Superior temporal gyrus (tissue), 1 donor: Measurements from ENCODE around the gene DSCAM.
"Not testable (repeated sequence)": the region's sequence is repeated elsewhere in the genome, so short reads cannot be mapped to it uniquely, and the experiment has no call there.

Experiments used
- DNase-seq: peaks from one replicate; pipeline ENCODE4 v3.0.0-alpha.2; 2016; ENCODE audit errors: extremely low spot score

Gene DSCAM

DNA sequence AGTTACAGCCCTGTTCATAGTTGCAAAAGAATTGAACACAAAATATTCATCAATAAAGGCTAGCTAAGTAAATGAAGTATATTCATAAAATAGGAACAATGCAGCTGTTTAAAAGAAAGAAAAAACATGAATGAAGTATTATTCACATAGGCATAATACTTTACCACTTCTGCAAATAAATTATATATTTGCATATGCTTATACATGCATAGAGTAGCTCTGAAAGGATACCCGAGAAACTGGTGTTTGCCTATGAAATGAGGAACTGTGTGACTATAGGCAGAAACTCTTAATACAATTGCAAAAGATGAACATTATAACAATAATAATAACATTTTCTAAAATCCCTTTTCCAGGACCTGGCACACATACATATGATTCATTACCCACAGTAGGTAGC lies 385.9 kb downstream of the DSCAM start:
- no peak for DNase-seq

DNA sequence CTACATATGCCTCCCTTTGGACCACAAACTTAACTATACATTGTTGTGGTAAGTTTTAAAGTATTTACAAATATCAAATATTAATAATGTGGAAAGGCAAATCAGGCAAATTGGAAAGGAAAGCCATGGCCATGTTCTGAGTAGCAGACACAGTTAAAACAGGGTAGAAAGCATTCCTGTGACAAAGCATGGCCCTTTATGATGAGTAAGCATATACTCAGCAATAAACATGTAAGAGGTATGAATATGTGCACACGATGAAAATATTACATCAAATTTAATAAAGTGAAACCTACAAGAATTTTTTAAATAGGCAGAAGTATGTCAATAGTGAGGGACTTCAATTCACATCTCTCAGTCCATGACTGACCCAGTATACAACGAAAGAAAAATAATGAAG lies 389.2 kb downstream of the DSCAM start:
- DNase-seq = no peak

GRCh38 chr21:40454057-40454456 lies 392.9 kb downstream of the DSCAM start:
- no peak for DNase-seq

- DNase-seq = no peak
Measured at GRCh38 chr21:40453183-40453582, 393.8 kb downstream of the DSCAM start.

GRCh38 chr21:40452548-40452947 lies 394.4 kb downstream of the DSCAM start:
- DNase-seq = no peak

DNA sequence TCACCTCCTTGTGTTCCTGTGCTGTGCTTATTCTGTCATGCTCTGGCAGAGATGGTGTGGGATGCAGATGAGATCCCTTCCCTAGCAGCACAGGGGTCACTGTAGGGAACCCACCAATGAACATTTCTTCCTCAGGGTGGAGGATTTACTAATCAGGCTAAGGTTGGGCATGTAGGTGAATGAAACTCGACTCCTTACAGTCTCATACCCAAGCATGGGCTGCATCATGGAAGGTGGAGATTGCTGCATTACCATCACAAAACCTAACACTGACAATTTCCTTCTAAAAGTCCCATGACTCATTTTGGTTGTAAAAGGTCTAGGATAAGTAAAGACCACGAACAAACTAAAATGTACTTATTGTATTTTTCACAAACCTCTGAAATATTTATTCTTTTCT lies 399.9 kb downstream of the DSCAM start:
- no peak for DNase-seq

- no peak for DNase-seq
Measured at GRCh38 chr21:40445349-40445921, 401.5 kb downstream of the DSCAM start.

- DNase-seq = not testable (repeated sequence)
Measured at GRCh38 chr21:40439581-40439980, 407.4 kb downstream of the DSCAM start.

- DNase-seq = no peak
Measured at GRCh38 chr21:40438616-40439015, 408.3 kb downstream of the DSCAM start.

DNA sequence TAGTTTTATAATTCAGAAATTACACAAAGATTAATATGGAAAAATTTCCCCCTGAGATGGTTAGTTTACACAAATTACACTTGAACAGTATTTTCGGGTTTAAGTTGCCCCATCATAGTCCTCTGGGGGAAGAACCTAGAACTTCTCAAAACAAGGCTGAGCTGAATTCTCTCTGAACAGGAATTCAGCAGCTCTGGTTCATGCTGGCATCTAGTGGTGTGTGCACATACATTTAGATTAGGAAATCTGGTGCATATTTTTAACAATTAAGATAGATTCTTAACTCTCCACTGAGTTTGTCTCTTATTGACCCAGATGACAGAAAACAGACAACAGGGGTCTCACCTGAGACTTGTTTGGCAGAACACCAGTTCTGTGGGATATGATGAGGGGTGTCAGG lies 410.7 kb downstream of the DSCAM start:
- no peak for DNase-seq

GRCh38 chr21:40433538-40433937 lies 413.4 kb downstream of the DSCAM start:
- DNase-seq = no peak

GRCh38 chr21:40425981-40426380 lies 421.0 kb downstream of the DSCAM start:
- DNase-seq = no peak

- no peak for DNase-seq
Measured at GRCh38 chr21:40422896-40423635, 423.9 kb downstream of the DSCAM start.

DNA sequence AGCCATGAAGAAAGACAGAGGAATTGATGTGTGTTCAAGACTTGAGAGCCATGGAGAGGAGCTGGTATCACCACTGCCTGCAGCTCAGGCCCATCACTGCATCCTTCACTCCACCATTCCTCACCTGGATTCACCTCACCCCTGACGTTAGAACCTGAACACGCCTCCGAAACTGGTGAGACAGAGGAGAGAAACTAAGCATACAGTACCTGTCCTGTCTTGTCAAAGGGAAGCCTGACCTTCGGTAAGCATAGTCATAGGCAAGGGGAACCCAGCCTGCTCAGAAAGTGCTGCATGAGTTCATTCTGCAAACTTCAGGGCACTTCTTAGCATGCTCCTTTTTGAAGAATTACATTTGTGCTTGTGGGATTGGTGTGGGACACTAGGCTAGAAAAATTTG lies 425.8 kb downstream of the DSCAM start:
- no peak for DNase-seq

DNA sequence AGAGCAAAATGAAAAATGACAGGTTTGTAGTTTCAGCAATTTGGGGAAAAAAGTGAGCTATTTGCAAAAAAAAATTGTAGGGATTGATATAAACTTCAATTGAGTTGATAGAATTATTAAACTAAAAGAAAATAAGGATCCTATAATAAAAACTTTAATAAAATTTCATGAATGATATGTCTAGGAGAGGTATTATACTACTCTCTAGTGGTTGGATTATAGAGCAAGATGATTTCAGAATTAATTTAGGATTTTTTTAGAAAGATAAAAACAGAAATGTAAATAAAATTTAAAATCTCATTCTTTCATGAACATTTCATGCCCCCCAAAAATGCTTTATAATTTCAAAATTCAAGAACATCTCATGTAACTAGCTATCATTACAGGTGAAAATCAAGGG lies 430.4 kb downstream of the DSCAM start:
- DNase-seq = no peak

DNA sequence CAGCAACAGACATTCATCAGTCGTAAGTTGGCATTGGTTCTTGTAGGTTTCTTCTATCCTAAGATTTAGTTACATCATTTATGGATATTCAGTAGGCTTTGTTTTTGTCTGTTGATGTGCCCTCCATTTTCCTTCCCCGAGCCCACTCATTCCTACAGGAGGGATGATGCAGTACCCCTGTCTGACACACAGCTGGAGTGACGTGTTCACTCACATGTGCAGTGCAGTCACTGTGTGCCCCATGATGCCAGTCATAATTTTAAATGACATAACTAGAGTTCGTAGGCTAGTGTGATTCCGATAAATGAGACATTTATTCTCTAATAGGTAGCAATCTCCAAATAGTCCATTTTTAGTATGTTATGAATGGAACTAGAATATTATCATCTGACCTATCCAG lies 438.4 kb downstream of the DSCAM start:
- DNase-seq = no peak

GRCh38 chr21:40404396-40404800 lies 442.6 kb downstream of the DSCAM start:
- DNase-seq = peak; percentile 62

- DNase-seq = no peak
Measured at GRCh38 chr21:40402884-40403582, 443.9 kb downstream of the DSCAM start.

- DNase-seq = no peak
Measured at GRCh38 chr21:40395732-40396131, 451.2 kb downstream of the DSCAM start.

- no peak for DNase-seq
Measured at GRCh38 chr21:40393066-40393465, 453.9 kb downstream of the DSCAM start.

DNA sequence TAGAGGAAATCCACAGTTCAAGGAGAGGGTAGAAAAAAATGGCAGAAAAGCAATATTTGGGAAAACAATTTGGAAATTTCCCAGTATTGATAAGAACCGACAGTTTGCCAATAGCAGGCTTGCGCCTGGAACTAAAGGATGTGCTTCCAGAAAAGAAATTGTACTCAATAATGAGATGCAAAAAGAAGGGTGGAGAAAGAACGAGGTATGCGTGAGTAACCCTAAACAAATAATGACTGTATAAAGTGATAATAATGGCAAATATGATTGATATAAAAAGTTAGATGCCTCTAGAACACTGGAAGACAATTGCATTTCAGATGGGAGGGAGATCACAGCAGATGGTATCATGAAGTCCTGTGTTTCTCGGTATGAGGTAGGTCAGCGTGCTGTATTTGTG lies 458.9 kb downstream of the DSCAM start:
- DNase-seq = no peak

GRCh38 chr21:40386981-40387747 lies 459.8 kb downstream of the DSCAM start:
- no peak for DNase-seq
